Tibial nerve (tissue), 4 donors: ENCODE measurements around the gene GHRH. TPM values are rescaled to one million over a fixed set of nuclear protein-coding genes. Genes with fewer than 3 reads are reported as not detected.

ENCODE experiments used
- DNase-seq, 2 donors: peaks; one replicate each; pipeline ENCODE4 v3.0.0-alpha.2; 2019; ENCODE audit warnings: low spot score in 2 of 2
- H3K27ac ChIP-seq, 4 donors: fragments of 200-600 bp; sonication (generic) in 3 of 4; one replicate each; pipeline ENCODE4 v1.5.1; 2017 to 2019; ENCODE audit warnings: mild to moderate bottlenecking in 1 of 4
- H3K27me3 ChIP-seq, 2 donors: fragments of 200-600 bp; sonication (generic) in 1 of 2; one replicate each; pipeline versions ENCODE4 v1.5.1 to v1.6.0; 2017 to 2019
- H3K36me3 ChIP-seq, 3 donors: fragments of 200-600 bp; sonication (generic); one replicate each; pipeline ENCODE4 v1.5.1; 2018 to 2019
- H3K4me1 ChIP-seq, 4 donors: fragments of 200-600 bp; sonication (generic) in 3 of 4; one replicate each; pipeline ENCODE4 v1.5.1; 2017 to 2019
- H3K4me3 ChIP-seq, 4 donors: fragments of 200-600 bp; sonication (generic) in 3 of 4; one replicate each; pipeline ENCODE4 v1.5.1; 2017 to 2019; ENCODE audit warnings: mild to moderate bottlenecking in 1 of 4, moderate library complexity in 1 of 4
- H3K9me3 ChIP-seq, 4 donors: fragments of 200-600 bp; sonication (generic) in 3 of 4; one replicate each; pipeline ENCODE4 v1.5.1; 2017 to 2019
- CTCF ChIP-seq, 5 experiments: fragments of 200-600 bp in 3 of 5; fragments of 450-650 bp in 2 of 5; sonication (generic) in 3 of 5; IDR thresholded peaks; one replicate each; pipeline ENCODE4 v1.5.1; 2016 to 2019; ENCODE audit warnings: antibody characterized with exemption in 5 of 5, mild to moderate bottlenecking in 3 of 5, moderate library complexity in 2 of 5
- EP300 ChIP-seq, 2 donors: sonication (generic); formaldehyde crosslinking; IDR thresholded peaks; one replicate each; pipeline ENCODE4 v1.6.1; 2017; ENCODE audit warnings: antibody characterized with exemption in 2 of 2, mild to moderate bottlenecking in 1 of 2
- POLR2A ChIP-seq, 2 donors: fragments of 450-650 bp; IDR thresholded peaks; one replicate each; pipeline ENCODE4 v1.6.1; 2017; ENCODE audit warnings: antibody characterized with exemption in 2 of 2, mild to moderate bottlenecking in 2 of 2, moderate library complexity in 2 of 2
- WGBS, 2 donors: methylation state at CpG; one replicate each; pipeline ENCODE4 v1.1.5; 2018; 5-methylcytosine and 5-hydroxymethylcytosine counted together
- total RNA-seq, 4 donors: library from RNA; depleted of rRNA; stranded (reverse); fragments of >200 nt; gene quantifications; one replicate each; pipeline ENCODE4 v1.1.0, GENCODE V29; 2016

Gene GHRH
- total RNA-seq, 4 donors from 2014 or later: not detected

- Histone ChIP-seq H3K9me3 (no peaks in the 10 kb centered on the region), H3K27me3 (no peaks in the 10 kb centered on the region), H3K36me3 (peaks cover 4 to 99% (median 45%) of the 10 kb centered on the region in 3 donors), H3K4me1 (peaks cover 0 to 4% (median 0%) of the 10 kb centered on the region in 4 donors), H3K4me3 (no peak overlapping the region), H3K27ac (no peak overlapping the region)
- 48% methylated on average over 6 of the region's 6 CpGs for WGBS, 2 donors
- TF ChIP-seq EP300 (IDR thresholded peaks at IDR 0.05) (no peak), POLR2A (IDR thresholded peaks at IDR 0.05) (no peak), CTCF (IDR thresholded peaks at IDR 0.05) (no peak)
- no peak for DNase-seq
Measured at GRCh38 chr20:37235065-37235464, 26.5 kb downstream of the GHRH start.

GRCh38 chr20:37234254-37234581 lies 27.4 kb downstream of the GHRH start:
- H3K4me3 ChIP-seq: no peak overlapping the region
- WGBS, 2 donors: 89 to 93% methylated on average over 5 of the region's 5 CpGs
- H3K27me3 ChIP-seq: no peaks in the 10 kb centered on the region
- H3K4me1 ChIP-seq: peaks cover 0 to 4% (median 0%) of the 10 kb centered on the region in 4 donors
- DNase-seq: no peak
- H3K27ac ChIP-seq: no peak overlapping the region
- no peaks in the 10 kb centered on the region for H3K9me3 ChIP-seq
- H3K36me3 ChIP-seq: peaks cover 4 to 99% (median 52%) of the 10 kb centered on the region in 3 donors
- no peak for TF ChIP-seq CTCF (IDR thresholded peaks at IDR 0.05)

GRCh38 chr20:37233548-37234253 lies 27.9 kb downstream of the GHRH start:
- Histone ChIP-seq H3K27ac (no peak overlapping the region), H3K4me3 (no peak overlapping the region), H3K27me3 (no peaks in the 10 kb centered on the region), H3K9me3 (no peaks in the 10 kb centered on the region), H3K4me1 (peaks cover 0 to 4% (median 0%) of the 10 kb centered on the region in 4 donors), H3K36me3 (peaks cover 4 to 99% (median 51%) of the 10 kb centered on the region in 3 donors)
- 89% methylated on average over 10 of the region's 10 CpGs for whole genome bisulfite sequencing, 2 donors
- TF ChIP-seq POLR2A (IDR thresholded peaks at IDR 0.05) (no peak), CTCF (IDR thresholded peaks at IDR 0.05) (no peak), EP300 (IDR thresholded peaks at IDR 0.05) (no peak)
- DNase-seq: no peak

GRCh38 chr20:37231947-37232630 lies 29.5 kb downstream of the GHRH start:
- Histone ChIP-seq H3K27me3 (no peaks in the 10 kb centered on the region), H3K9me3 (no peaks in the 10 kb centered on the region), H3K4me1 (peaks cover 0 to 20% (median 2%) of the 10 kb centered on the region in 4 donors), H3K4me3 (no peak overlapping the region), H3K27ac (peak overlapping the region in 1 of 4 donors; percentile 35), H3K36me3 (peaks cover 2 to 99% (median 42%) of the 10 kb centered on the region in 3 donors)
- WGBS, 2 donors: 63 to 75% methylated on average over 13 of the region's 13 CpGs
- no peak for TF ChIP-seq CTCF (IDR thresholded peaks at IDR 0.05)
- TF ChIP-seq POLR2A (IDR thresholded peaks at IDR 0.05): no peak
- no peak for TF ChIP-seq EP300 (IDR thresholded peaks at IDR 0.05)
- no peak for DNase-seq

- peaks cover 0 to 31% (median 7%) of the 10 kb centered on the region in 4 donors for H3K4me1 ChIP-seq
- 93 to 97% methylated on average over 6 of the region's 6 CpGs for WGBS, 2 donors
- H3K27ac ChIP-seq: no peak overlapping the region
- H3K27me3 ChIP-seq: no peaks in the 10 kb centered on the region
- H3K4me3 ChIP-seq: no peak overlapping the region
- no peak for TF ChIP-seq CTCF (IDR thresholded peaks at IDR 0.05)
- no peak for TF ChIP-seq EP300 (IDR thresholded peaks at IDR 0.05)
- TF ChIP-seq POLR2A (IDR thresholded peaks at IDR 0.05): no peak
- no peaks in the 10 kb centered on the region for H3K9me3 ChIP-seq
- DNase-seq: no peak
- H3K36me3 ChIP-seq: peaks cover 2 to 99% (median 43%) of the 10 kb centered on the region in 3 donors
Measured at GRCh38 chr20:37230200-37230599, 31.4 kb downstream of the GHRH start.
